HG02943 (cell line): ENCODE results near the gene FRMPD4.

Source experiments
- ATAC-seq: cut with Tn5 transposase; IDR thresholded peaks from one replicate; pipeline ENCODE4 v1.9.1; 2021; ENCODE audit warnings: mild to moderate bottlenecking, low read depth, moderate library complexity; ENCODE audit not compliant: unreplicated experiment

Gene FRMPD4

DNA sequence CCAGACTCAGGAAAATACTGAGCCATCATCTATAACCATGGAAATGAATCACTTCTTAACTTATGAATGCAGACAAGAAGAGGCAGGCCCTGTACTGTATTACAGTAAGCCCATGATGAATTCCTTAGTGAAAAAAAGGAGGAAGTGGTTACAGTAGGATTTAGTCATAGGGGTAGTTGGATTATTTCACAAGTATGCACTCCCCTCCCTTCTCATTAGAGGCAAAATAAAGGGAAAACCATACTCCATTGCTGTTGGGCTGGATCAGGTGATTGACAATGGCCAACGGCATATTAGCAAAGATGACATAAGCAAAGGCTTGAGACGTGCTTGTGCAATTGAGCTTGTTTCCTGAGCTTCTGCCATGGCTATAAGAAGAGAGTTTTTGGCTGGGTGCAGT is 471.8 kb downstream of the FRMPD4 start:
- ATAC-seq, result no peak

DNA sequence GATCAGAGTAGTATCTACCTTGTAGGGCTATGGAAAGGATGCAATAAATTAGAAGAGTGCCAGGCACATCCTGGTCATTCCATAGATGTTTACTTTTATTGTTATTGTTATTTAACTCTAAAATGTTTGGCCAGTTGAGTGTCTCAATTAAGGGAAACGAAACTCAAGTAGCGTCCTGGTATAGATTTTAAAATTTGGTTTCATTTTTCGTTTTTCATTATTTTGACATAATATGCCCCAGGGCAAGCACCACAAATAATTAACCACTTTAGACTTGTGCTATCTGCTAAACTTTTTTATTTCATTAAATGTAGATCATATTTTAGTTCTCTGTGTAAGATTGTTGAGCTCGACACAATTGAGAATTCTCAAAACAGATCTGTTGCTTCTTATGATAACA is 473.2 kb downstream of the FRMPD4 start:
- ATAC-seq, result peak; percentile 74

DNA sequence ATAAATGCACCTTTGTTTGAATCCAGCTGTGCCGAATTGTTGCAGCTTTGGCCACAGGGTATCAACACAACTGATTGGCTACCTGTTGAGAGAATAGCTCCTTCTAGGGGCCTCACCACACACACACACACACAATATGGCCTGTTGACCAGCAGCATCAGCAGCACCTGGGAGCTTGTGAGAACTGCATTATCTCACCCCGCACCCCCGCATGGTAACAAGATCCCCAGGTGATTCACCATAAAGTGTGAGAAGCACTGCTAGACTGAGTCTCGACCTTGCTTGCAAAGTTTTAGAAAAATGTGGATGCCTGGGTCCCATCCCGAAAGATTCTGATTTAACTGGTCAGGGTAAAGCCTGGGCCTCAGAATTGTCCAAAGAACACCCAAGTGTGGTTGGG is 476.0 kb downstream of the FRMPD4 start:
- ATAC-seq, result no peak

DNA sequence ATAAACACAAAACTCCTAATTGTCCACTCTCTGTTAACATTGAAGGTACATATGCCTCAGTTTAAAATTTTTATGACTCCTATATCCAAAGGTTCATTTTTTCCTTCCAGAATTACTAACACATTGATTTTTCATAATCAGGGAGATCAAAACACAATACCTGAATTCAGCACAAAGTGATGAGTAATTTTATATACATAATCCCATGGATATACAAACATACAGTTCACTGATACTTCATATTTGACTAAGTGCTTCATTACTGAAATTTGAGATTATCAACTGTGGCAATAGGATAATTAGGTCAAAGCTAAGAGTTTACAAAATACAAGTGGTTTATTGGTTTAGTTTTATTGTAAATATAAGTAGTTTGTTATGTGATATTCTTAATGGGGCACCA is 476.8 kb downstream of the FRMPD4 start:
- ATAC-seq, result no peak

DNA sequence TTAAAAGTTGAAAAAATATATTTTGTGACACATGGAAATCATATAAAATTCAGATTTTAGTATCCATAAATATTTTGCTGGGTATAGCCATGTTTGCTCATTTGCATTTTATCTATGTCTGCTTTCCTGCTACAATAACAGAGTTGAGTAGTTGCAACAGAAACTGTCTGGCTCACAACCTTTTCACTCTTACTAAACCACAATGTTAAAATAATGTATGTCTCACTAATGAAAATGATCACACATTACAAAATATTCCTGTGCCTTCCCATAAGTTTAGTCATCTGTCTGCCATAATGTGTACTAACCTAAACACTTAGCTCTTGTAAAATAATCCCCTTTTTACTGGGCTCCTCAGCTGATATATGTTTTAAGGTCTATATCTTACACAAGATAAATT is 479.0 kb downstream of the FRMPD4 start:
- ATAC-seq, result no peak

DNA sequence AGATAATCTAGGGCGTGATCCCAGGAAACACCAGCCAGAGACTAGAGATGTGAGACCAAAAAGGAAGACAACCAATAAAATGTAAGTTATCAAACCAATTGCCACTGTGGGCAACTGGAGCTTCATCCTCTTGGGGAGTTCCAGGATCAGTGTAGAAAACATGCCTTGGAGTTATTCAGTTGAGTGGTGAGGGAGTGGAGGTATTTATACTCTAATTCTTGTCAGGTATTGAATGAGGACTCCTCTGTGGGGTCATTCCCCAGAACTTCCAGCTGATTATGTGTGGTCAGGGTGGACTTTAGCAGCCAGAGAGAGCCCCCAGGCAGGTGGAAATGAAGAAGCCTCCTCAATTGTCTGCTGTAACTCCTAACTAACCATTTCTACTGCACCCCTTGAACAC is 509.0 kb downstream of the FRMPD4 start:
- no peak for ATAC-seq

DNA sequence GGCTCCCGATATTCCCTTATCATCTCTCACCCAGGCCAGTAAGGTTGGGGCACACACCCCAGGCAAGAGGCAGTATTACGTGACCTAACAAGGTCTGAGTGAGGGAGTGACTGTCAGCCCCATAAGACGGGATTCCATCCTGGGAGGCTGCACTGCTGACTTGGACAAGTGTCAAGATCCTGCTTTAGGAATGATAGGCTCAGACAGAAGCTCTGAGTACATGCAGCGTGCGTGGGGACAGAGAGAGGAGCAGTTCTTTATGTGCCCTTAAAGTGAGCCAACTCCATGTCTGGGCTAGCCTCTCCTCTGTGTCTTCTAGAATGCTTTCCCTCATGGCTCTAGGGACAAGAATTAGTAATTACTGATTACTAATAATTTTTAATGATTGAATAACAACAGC is 510.7 kb downstream of the FRMPD4 start:
- ATAC-seq, result no peak

DNA sequence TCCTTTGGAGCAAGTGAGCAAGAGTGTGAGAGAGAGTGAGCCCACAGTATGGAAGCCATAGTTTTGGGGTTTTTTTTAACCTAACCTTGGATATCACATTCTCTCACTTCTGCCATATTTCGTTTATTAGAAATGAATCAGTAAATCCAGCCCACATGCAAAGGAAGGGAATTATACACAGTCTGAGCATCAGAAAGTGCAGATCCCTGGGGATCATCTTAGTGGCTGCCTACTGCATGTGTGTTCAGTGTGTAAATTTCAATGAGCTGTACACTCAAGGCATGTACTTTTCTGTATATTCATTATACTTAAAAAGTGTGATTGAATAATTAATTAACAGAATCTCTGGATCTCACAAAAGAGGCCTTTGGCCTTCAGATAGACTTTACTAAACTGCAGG is 519.2 kb downstream of the FRMPD4 start:
- no peak for ATAC-seq

DNA sequence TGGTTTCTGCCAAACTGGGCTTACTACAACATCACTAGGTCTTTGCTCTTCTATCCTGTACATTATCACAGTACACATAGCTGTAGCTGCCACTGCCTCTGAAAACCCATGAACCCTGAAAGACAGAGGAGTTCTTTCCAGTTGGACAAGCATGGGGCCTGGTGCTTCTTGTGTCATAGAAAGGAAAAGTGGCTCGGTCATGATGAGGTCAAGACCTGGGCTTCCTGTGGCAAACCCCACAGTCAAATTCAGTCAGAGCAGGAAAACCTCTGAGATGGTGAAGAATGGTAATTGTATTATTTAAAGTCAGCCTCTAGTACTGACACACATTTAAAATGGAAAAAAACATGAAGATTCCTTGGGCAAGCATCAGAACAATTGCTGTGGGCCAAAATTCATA is 519.6 kb downstream of the FRMPD4 start:
- ATAC-seq, result no peak

DNA sequence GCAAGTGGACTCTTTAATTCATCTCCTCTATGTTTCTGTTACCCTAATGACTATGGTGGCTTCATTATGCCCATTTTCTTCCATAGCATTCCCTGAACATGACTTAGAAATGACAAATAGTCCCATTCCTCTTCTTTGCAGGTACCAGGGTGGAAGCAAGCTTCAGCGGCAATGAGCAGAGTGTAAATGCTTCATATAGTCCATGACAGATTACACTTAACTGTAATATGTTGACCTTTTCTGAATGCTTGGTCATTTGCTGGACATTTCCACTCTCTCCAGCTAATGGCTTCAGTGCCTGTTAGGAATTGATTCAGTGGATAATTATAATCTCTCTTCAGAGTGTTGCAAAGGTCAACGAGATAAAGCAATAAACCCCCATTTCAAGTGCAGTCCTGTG is 523.2 kb downstream of the FRMPD4 start:
- no peak for ATAC-seq

DNA sequence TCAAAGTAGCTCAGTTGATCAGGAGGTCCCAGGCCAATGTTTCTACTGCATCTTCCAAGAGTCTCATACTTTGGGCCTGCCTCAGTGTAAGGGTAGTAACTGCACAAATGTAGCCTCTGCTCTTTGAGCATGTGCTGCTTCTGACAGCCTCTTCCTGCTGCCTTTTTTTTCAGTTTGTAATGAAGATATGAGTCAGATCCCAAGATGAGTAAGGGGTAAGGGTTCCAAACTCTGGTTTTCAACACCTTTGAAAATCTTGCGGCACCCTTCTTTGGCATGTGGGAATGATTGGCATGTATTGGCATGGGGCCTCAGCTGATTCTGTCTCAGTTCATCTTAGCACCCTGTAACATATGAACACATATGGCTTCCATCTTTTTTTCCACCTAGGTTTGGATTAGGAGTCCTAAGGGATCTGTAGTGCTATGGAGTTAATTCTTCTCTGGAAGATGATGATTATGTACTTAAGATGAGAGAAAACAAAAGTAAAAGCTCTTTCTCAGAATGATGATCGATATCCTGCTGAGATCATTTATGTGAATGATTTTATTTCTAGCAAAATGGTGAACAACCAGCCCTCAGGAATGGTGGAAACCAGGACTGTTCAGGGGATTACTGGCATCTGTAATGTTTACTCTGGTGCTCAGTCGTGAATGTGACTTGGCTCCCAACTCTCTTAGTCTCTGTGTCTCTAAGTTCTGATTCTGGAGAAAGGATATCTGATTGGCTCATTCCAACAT is 534.3 kb downstream of the FRMPD4 start:
- ATAC-seq, result no peak

DNA sequence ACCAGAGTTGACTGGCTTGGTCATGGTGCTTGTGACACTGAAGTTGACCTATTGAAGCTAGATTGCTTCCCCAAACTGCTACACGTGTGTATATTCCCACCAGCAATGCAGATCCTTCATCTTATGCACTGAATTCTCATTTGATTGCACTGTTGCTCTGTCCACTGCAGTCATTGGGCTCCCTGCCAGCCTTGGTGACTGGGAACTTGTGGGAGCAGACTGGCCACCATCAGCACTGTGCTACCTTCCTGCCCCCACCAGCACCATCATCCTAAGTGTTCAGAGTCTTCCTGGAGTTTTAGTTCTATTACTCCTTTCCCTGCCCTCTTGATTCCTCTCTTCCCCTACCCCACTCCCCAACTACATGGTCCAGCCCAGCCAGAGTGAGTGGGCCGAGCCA is 535.2 kb downstream of the FRMPD4 start:
- ATAC-seq, result no peak

DNA sequence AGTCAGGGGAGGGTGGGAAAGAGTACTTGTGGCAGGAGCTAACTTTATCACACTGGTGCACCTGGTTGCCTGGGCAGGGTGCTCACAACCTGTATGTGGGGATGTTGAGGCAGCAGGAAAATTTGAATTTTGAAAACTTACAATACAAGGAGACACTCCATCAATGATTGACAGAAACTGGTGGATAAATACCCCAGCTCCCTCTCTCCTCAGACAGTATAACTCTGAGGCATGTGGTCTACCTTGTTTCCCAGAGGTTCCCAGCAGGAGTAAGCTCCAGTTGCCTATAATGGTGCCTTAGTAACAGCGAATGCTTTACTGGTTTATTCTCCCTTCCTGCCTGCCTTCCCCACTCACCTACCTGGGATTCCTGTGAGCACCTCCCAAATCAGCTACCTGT is 541.2 kb downstream of the FRMPD4 start:
- no peak for ATAC-seq

DNA sequence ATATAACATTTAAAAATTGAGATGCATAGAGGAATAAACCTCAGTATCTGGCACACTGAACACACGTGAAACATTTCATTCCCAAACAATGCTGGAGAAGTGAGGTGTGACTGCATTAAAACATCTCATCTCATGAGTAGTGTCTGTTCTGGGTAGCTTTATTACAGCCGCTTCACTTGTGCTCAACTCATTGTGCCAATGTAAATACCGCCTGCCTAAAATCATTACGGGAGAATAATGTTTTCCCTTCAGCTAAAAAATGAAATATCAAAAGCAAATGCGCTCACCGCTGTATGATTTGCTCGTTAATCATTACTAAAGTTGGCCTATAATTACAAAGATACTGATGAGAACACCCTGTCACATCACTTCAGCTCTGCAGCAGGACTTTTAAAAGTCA is 542.8 kb downstream of the FRMPD4 start:
- ATAC-seq, result no peak

DNA sequence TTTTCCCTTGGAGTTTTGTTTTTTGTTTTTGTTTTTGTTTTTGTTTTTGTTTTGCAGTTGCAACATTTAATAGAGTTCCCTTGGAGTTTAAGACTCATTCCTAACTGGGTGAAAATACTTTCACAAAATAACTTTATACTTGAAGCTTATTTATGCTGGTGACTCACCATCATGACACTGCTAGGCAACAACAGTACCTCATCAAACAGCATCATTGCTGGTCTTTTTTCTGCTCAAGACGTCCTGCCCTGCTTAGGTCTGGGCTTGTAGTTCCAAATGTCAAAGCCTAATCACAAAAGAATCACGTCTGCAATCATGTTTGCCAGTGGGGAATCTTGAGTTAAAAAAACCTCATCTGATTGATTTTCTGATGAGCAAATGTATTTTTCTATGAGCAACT is 547.3 kb downstream of the FRMPD4 start:
- ATAC-seq, result no peak

DNA sequence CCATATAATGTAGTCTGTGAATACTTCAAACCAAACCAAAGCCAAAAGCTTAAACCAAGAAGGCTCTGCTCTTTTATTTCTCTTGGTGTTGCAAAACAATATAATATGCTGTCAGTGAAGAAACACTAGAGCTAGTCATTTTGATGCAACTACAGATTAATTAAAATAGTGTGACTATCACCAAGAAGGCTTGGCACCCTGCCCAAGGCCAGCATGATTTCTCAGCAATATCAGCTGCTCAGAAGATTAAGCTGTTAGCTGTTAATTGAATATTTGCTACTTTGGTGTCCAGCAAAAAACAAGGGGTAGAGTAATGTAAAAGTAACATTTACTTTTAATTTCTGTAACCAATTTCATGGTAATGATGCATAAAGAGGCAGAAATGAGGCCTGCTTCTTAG is 548.1 kb downstream of the FRMPD4 start:
- no peak for ATAC-seq

DNA sequence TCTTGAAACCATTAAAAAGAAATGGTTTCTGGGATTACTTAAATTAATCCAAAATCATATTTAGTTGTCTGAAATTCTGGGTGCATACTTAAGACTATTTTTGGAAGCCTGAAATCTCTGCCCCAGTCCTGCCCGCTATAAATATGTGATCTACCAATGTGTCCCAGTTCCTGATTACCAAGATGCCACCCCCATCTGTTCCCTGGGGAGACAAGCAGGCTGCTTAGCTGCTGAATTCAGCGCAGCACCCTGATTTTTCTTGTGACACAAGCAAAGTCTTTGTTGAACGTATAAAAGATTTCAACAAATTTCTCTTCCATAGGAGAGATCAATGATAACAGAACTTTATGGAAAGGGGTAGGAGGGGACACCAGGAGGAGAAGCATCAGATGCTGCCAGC is 552.4 kb downstream of the FRMPD4 start:
- ATAC-seq, result no peak

DNA sequence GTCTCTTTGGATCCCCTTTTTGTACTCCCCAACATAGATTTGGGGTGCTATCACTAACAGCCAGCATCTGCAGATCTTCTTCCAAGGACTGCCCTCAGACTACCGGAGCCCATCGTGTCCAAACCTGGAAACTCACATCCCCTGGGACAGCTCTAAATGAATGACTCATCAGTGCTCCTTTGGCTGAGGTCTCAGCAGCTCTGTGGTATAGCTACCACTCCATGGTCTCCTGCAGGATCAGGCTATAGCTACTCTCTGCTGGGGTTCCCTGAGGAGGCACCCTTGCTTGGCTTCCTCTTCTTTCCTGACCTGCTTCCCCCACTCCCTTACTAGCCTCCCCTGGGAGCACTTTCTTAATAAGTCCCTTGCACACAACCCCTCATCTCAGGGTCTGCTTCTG is 555.5 kb downstream of the FRMPD4 start:
- no peak for ATAC-seq

DNA sequence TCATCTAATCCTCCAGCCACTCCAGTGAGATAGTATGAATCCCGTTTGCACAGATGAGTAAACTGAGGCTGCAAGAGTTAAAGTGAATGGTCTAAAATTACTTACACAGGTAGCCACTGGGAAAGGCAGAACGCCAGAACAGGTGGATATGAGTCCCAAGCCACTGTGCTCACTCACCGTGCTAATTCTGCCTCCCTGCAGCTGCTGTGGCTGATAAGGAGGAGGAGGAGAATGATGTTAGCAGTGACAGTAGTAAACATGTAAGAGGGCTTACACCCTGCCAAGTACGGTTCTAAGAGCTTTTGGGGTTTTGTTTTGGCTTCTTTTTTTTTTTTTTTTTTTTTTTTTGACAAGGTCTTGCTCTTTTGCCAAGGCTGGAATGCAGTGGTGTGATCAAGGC is 562.5 kb downstream of the FRMPD4 start:
- no peak for ATAC-seq

DNA sequence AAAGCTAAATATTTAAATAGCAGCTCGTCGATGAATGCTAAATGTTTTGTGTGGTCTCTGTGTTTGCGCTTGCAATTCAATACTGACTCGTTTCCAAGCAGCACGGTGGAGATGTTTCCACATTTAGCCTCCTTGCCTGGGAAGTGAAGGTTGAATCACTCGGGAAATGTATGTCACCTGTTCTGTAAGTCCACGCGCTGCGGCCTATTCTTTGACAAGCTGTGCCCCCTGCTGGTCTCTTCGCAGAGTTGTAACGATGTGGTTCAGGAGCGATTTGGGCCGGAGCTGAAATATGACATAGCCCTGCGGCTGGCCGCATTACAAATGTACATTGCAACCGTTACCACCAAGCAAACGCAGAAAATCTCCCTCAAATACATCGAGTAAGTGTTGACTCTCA is 563.4 kb downstream of the FRMPD4 start:
- ATAC-seq, result peak; percentile 69

DNA sequence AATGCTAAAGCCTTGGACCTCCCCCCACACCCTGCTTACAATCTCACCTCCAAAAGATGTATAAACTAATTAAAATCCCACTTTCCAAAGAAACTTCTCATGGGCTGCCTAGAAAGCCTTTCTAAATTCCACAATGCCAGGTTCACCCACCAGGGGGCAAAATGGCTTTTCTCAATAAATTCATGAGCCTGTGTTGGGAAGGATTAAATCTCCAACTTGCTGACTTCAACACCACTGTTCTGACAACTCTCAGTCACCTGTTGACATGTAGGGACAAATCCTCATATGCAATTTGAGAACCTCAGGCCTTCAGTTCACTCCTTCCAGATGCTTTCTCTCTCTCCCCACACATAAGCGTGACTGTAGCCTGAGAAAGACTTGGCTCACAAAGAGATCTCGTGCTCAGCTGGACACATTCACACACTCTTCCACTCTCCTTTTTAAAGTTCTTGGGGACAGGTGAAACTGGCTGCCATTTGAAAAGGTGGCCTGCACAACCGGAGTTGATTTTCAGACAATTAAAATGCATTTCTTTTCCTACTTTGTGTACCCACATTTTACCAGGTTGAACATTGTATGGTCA is 564.3 kb downstream of the FRMPD4 start:
- no peak for ATAC-seq

DNA sequence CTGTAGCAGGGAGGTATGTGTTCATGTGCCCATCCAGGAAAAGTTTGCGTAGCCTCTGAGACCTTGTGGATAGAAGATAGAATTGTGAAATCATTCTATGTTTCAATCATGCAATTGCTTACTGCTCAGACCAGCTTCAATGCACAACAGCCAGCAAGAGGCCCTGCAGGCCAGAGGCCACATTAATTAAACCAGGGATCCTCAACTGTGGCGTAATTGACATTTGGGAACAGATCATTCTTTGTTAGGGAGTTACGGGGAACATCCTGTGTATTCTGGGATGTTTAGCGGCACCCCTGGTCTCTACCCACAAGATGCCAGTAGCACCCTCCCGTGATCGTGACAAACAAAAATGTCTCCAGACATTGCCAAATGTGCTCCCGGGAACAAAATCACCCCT is 566.4 kb downstream of the FRMPD4 start:
- ATAC-seq, result no peak

DNA sequence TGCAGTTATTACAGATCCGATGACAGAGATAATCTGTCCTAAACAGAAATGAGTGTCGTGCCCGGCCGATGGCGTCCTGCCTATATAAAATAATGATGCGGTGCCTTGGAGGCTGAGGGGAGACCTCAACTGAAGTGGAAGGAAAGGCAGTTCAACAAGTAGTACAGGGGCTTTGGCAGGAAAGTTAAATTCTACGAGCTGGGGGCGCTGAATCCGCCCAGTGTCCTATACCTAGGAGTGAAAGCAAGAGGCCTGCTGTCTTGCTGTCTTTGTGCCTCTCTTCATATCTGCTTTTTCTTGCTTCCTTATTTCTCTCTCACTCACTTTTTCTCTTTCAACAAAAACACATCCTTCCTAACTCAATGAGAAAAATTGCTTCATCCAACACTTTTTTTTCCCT is 570.8 kb downstream of the FRMPD4 start:
- no peak for ATAC-seq
